ENCODE results near the gene MTOR. TPM values are rescaled to one million over a fixed set of nuclear protein-coding genes. Genes with fewer than 3 reads are reported as not detected.

Gene MTOR
- polyA plus RNA-seq, 1 experiment: 27.7 TPM

GRCh38 chr1:11143907-11144306 lies 118.4 kb downstream of the MTOR start:
- Histone ChIP-seq H3K9me3 (ENCODE audit: control insufficient read depth, insufficient read depth, low read length) (no peaks in the 10 kb centered on the region), H3K27me3 (ENCODE audit: control insufficient read depth, insufficient read depth, low read length) (no peaks in the 10 kb centered on the region), H3K27ac (ENCODE audit: low read depth, low read length) (no peak overlapping the region), H3K4me3 (ENCODE audit: low read depth, low read length) (no peak overlapping the region)
- no peak for DNase-seq (ENCODE audit: low read depth, low spot score)
- POLR2A ChIA-PET: no interaction called here
- TF ChIP-seq CTCF (IDR thresholded peaks at IDR 0.05; ENCODE audit: low read depth, low read length): no peak
- CTCF ChIA-PET: no interaction called here

- no peak overlapping the region for H3K27ac ChIP-seq (ENCODE audit: low read depth, low read length)
- no peak for TF ChIP-seq CTCF (IDR thresholded peaks at IDR 0.05; ENCODE audit: low read depth, low read length)
- no peaks in the 10 kb centered on the region for H3K9me3 ChIP-seq (ENCODE audit: control insufficient read depth, insufficient read depth, low read length)
- no peak overlapping the region for H3K4me3 ChIP-seq (ENCODE audit: low read depth, low read length)
- no peaks in the 10 kb centered on the region for H3K27me3 ChIP-seq (ENCODE audit: control insufficient read depth, insufficient read depth, low read length)
- DNase-seq (ENCODE audit: low read depth, low spot score): no peak
- ChIA-PET POLR2A (no interaction called here), CTCF (interaction anchor here (2.7 kb wide), 1 partner anchor 106 kb away, joined by 6 read pairs; no protein-coding TSS in a partner anchor)
These were observed 119.0 kb downstream of the MTOR start for GRCh38 chr1:11143401-11143800.

GRCh38 chr1:11142618-11143391 lies 119.5 kb downstream of the MTOR start:
- DNase-seq (ENCODE audit: low read depth, low spot score): no peak
- H3K27me3 ChIP-seq (ENCODE audit: control insufficient read depth, insufficient read depth, low read length): no peaks in the 10 kb centered on the region
- H3K4me3 ChIP-seq (ENCODE audit: low read depth, low read length): no peak overlapping the region
- TF ChIP-seq CTCF (IDR thresholded peaks at IDR 0.05; ENCODE audit: low read depth, low read length): no peak
- CTCF ChIA-PET: interaction anchor here (2.7 kb wide), 1 partner anchor 105 kb away, joined by 6 read pairs; no protein-coding TSS in a partner anchor
- no peaks in the 10 kb centered on the region for H3K9me3 ChIP-seq (ENCODE audit: control insufficient read depth, insufficient read depth, low read length)
- H3K27ac ChIP-seq (ENCODE audit: low read depth, low read length): no peak overlapping the region
- POLR2A ChIA-PET: no interaction called here

- Histone ChIP-seq H3K4me3 (ENCODE audit: low read depth, low read length) (no peak overlapping the region), H3K9me3 (ENCODE audit: control insufficient read depth, insufficient read depth, low read length) (no peaks in the 10 kb centered on the region), H3K27me3 (ENCODE audit: control insufficient read depth, insufficient read depth, low read length) (no peaks in the 10 kb centered on the region), H3K27ac (ENCODE audit: low read depth, low read length) (peak overlapping the region; percentile 57)
- TF ChIP-seq CTCF (IDR thresholded peaks at IDR 0.05; ENCODE audit: low read depth, low read length): no peak
- ChIA-PET CTCF (no interaction called here), POLR2A (no interaction called here)
- no peak for DNase-seq (ENCODE audit: low read depth, low spot score)
These were observed 123.4 kb downstream of the MTOR start for GRCh38 chr1:11138952-11139351.

GRCh38 chr1:11138029-11138428 lies 124.3 kb downstream of the MTOR start:
- no peak for TF ChIP-seq CTCF (IDR thresholded peaks at IDR 0.05; ENCODE audit: low read depth, low read length)
- no peak overlapping the region for H3K4me3 ChIP-seq (ENCODE audit: low read depth, low read length)
- no peaks in the 10 kb centered on the region for H3K27me3 ChIP-seq (ENCODE audit: control insufficient read depth, insufficient read depth, low read length)
- no peaks in the 10 kb centered on the region for H3K9me3 ChIP-seq (ENCODE audit: control insufficient read depth, insufficient read depth, low read length)
- H3K27ac ChIP-seq (ENCODE audit: low read depth, low read length): no peak overlapping the region
- POLR2A ChIA-PET: no interaction called here
- no peak for DNase-seq (ENCODE audit: low read depth, low spot score)
- CTCF ChIA-PET: interaction anchor here (2.4 kb wide), 1 partner anchor 100 kb away, joined by 8 read pairs; no protein-coding TSS in a partner anchor
